Measurements from ENCODE around the gene RMDN2.
"Not testable (repeated sequence)": the region's sequence is repeated elsewhere in the genome, so short reads cannot be mapped to it uniquely, and the experiment has no call there.

The RMDN2 gene

DNA sequence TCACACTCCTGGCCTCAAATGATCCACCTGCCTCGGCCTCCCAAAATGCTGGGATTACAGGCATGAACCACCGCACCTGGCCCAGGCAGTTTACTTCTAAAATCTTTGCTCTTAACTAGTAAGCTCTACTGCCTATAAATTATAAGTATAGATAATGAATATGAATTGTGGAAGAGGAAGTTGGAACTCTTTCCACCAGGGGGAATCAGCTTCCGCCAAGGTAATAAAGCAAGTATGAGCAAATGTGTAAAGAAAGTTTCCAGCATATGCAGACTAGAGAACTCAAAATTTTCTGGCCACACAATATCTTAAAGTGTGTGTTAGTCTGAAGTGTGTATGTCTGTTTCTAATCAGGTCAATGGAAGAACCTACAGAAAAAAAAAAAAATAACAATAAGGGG lies 68.1 kb downstream of the RMDN2 start:
- DNase-seq (ENCODE audit: low spot score): no peak

GRCh38 chr2:37997629-37998028 lies 72.5 kb downstream of the RMDN2 start:
- no peak for DNase-seq (ENCODE audit: low spot score)

- no peak for DNase-seq (ENCODE audit: low spot score)
Observed at GRCh38 chr2:38000485-38001222, 75.6 kb downstream of the RMDN2 start.

DNA sequence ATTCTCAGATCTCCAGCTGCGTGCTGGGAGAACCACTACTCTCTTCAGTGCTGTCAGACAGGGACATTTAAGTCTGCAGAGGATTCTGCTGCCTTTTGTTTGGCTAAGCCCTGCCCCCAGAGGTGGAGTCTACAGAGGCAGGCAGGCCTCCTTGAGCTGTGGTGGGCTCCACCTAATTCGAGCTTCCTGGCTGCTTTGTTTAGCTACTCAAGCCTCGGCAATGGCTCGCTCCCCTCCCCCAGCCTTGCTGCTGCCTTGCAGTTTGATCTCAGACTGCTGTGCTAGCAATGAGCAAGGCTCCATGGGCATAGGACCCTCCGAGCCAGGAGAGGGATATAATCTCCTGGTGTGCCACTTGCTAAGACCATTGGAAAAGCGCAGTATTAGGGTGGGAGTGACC lies 85.1 kb downstream of the RMDN2 start:
- not testable (repeated sequence) for DNase-seq (ENCODE audit: low spot score)

- no peak for DNase-seq (ENCODE audit: low spot score)
Observed at GRCh38 chr2:38010995-38011394, 85.9 kb downstream of the RMDN2 start.

DNA sequence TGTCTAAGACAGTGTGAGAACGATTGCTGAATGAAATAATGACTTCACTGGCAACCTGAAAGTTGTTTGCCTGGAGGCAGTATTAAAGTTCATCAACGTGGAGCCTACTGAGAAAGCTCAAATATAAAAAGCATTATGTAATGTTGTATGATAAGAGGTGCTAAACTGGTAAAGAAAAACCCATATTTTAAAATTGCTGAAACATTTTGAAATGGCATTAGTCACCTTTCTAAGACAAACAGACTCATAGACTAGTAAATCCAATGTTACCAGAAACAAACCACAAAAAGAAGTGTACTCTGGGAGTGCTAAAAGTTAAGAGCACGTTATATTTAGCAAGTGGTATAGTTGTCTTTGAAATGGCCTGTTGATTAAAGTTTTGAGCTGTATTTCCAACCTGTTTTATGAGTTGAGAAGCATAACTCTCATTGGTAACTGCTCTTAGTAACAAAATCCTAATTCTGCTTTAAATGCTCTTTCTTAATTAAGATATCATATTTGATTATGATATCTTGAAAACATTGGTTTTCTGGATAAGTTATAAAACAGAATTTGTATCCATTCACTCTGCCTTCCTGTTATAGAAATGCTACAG lies 88.2 kb downstream of the RMDN2 start:
- no peak for DNase-seq (ENCODE audit: low spot score)

DNA sequence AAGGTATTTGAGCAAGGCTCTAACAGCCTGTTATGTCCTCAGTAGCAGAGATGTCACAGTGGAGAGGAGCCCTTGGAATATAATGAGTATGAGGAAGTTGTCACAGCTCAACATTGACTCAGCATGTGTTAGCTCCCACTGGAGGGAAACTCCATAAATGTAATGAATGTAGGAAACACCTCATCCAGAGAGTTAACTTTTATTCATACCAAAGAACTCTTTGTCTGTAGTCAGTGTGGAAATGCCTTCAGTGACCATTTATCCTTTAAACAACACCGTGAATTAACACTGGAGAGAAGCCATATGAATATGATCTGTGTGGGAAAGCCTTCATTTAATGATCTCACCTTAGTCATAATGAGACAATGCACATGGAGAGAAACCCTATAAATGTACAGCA lies 91.1 kb downstream of the RMDN2 start:
- no peak for DNase-seq (ENCODE audit: low spot score)

DNA sequence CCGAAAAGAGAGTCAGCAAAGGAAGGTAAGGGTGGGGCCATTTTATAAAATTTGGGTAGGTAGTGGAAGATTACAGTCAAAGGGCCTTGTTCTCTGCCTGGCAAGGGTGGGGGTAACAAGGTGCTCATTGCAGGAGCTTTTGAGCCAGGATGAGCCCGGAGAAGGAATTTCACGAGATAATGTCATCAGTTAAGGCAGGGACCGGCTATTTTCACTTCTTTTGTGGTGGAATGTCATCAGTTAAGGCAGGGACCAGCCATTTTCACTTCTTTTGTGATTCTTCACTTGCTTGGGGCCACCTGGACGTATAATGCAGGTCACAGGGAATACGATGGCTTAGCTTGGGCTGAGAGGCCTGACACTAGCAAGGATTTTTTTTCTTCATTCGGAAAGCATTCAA lies 92.7 kb downstream of the RMDN2 start:
- DNase-seq (ENCODE audit: low spot score): no peak

GRCh38 chr2:38020359-38021069 lies 95.4 kb downstream of the RMDN2 start:
- DNase-seq (ENCODE audit: low spot score): not testable (repeated sequence)

DNA sequence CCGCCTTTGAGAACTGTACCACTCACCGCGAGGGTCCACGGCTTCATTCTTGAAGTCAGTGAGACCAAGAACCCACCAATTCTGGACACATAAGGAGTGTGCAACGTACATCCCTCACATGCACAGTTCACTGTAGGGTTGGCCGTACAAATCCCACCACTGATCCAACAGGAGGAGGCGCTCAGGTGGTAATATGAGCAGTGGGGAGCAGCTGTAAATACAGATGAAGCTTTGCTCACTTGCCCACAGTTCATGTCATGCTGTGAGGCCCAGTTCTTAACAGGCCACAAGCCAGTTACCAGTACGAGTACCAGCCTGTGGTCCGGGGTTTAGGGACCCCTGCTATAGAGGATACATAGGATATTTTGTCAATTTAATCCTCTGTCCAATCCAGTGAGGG lies 96.5 kb downstream of the RMDN2 start:
- no peak for DNase-seq (ENCODE audit: low spot score)

DNA sequence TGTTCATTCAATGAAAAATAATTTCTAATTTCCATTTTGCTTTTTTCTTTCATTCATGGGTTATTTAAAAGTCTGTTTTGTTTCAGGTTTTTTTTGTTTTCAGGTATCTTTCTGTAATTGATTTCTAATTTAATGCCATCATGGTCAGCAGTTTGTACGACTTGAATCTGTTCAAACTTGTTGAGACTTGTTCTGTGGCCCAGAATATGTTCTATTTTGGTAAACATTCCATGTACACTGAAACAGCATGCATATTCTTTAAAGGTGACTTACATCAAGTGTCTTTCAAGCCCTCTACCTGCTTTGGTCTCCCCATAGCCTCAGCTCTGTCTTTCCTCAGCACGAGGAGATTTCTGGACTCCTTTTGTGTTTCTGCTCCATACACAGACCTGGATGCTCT lies 101.8 kb downstream of the RMDN2 start:
- no peak for DNase-seq (ENCODE audit: low spot score)

DNA sequence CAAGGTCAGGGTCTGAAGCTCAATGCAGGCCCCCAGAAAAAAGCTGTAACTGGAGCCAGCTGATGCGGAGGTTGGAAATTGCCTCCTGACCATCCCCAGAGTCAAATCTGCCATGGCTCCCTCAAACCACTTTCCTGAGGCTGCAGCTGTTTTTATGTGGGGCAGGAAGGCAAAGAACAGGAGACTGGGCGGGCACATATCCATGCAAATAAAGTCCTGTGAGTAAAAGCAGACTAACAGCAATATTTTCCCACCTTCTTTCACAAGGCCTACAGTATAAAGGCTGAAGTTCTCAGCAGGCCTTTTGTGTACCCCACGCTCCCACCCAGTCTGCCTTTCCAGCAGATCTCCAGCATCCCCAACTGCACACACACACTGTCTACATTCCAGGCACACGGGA lies 103.7 kb downstream of the RMDN2 start:
- DNase-seq (ENCODE audit: low spot score): no peak

GRCh38 chr2:38029512-38029911 lies 104.4 kb downstream of the RMDN2 start:
- no peak for DNase-seq (ENCODE audit: low spot score)

DNA sequence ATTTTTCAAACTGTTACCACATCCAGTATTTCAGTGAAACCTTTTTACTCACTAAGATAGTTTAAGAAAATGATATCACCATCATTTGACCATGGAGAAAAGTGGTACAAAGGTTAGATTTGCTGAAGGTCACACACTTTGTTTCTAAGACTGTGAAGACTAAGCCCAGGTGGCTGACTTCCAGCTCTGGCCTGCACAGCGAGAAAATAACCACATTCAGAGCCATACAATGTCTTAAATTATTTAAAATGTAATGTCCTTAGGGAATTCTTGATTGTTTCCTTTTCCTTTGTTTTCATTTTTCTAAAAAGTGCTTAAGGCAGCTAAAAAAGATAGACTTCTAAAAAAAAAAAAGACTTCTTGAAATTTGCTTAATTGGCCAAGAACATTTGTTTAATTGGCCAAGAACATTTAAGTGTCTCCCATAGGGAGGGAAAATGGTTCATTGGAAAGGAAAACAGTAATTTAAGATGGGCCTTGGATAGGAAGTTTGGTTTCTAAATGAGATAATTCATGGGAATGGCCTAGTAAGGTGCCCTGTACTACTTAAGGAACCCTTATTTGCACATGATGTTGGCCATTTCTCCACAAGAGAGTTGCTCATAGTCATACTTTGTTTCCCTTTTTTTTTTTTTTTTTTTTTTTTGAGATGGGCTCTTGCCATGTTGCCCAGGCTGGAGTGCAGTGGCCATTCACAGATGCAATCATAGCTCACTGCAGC lies 105.7 kb downstream of the RMDN2 start:
- DNase-seq (ENCODE audit: low spot score): no peak

GRCh38 chr2:38032946-38033345 lies 107.9 kb downstream of the RMDN2 start:
- DNase-seq (ENCODE audit: low spot score): no peak

- no peak for DNase-seq (ENCODE audit: low spot score)
Observed at GRCh38 chr2:38033646-38034045, 108.6 kb downstream of the RMDN2 start.

- no peak for DNase-seq (ENCODE audit: low spot score)
Observed at GRCh38 chr2:38035968-38036367, 110.9 kb downstream of the RMDN2 start.

DNA sequence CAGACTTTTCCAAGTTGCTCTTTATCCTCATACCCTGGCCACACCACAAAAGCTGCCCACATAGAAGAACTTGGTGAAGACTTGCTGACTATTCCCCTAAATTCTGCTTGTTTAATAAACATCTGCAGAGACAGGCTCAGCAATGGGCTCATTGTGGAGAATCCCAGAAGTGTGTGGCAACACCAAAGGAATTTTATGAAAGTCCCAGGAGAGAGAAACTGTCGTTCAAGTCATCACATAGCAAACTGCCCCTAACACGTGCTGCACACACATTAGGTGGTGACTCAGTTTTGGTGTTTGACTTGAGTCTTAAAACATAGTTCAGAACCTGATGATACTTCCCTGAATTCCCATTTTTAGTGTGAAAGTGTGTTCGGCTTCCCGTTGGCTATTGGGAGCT lies 112.2 kb downstream of the RMDN2 start:
- DNase-seq (ENCODE audit: low spot score): no peak

GRCh38 chr2:38037757-38038621 lies 112.9 kb downstream of the RMDN2 start:
- DNase-seq (ENCODE audit: low spot score): no peak

- DNase-seq (ENCODE audit: low spot score): no peak
Observed at GRCh38 chr2:38038682-38039081, 113.6 kb downstream of the RMDN2 start.

- no peak for DNase-seq (ENCODE audit: low spot score)
Observed at GRCh38 chr2:38039121-38039910, 114.2 kb downstream of the RMDN2 start.
